Fibroblast of lung (primary cell): ENCODE measurements around the gene FAM43A.

ENCODE experiments used
- EZH2 ChIP-seq: IDR thresholded peaks from 2 replicates; pipeline ENCODE4 v1.5.1; 2012; ENCODE audit warnings: low read length, control low read depth, mild to moderate bottlenecking; ENCODE audit errors: missing control alignments
- TF ChIP-seq, protein P1 (sequence below), 2 donors: IDR thresholded peaks in 1 of 2; conservative IDR thresholded peaks in 1 of 2; 1 replicate in 1 of 2; 2 replicates in 1 of 2; pipeline ENCODE4 v1.5.1; 2011 to 2012; ENCODE audit warnings: low read length in 2 of 2, control low read depth in 1 of 2, inconsistent platforms in 1 of 2, low read depth in 1 of 2, mild to moderate bottlenecking in 1 of 2

DNA sequence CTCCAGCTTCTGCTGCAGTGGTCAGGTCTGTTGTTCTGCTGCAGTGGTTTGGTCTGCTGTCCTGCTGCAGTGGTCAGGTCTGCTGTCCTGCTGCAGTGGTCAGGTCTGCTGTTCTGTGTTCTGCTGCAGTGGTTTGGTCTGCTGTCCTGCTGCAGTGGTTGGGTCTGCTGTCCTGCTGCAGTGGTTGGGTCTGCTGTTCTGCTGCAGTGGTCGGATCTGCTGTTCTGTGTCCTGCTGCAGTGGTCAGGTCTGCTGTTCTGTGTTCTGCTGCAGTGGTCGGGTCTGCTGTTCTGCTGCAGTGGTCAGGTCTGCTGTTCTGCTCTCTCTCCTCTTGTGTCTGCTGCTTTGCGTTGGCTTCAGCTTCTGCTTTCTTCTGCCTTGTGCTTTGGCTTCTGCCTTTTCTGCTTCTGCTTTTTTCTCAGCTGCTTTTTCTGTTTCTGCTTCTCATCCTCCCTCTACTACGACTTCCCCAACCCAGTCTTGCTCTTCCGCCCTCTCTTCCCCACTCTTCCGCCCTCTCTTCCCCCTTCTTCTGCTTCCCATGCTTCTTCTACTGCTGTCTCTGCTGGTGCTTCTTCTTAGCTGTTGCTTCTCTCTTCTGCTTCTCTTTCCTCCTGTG is 50.7 kb downstream of the FAM43A start:
- TF ChIP-seq, protein P1, sequence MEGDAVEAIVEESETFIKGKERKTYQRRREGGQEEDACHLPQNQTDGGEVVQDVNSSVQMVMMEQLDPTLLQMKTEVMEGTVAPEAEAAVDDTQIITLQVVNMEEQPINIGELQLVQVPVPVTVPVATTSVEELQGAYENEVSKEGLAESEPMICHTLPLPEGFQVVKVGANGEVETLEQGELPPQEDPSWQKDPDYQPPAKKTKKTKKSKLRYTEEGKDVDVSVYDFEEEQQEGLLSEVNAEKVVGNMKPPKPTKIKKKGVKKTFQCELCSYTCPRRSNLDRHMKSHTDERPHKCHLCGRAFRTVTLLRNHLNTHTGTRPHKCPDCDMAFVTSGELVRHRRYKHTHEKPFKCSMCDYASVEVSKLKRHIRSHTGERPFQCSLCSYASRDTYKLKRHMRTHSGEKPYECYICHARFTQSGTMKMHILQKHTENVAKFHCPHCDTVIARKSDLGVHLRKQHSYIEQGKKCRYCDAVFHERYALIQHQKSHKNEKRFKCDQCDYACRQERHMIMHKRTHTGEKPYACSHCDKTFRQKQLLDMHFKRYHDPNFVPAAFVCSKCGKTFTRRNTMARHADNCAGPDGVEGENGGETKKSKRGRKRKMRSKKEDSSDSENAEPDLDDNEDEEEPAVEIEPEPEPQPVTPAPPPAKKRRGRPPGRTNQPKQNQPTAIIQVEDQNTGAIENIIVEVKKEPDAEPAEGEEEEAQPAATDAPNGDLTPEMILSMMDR (conservative IDR thresholded peaks at IDR 0.05 in 1 of 2, IDR thresholded peaks at IDR 0.05 in 1 of 2; ENCODE audit: low read depth in 1 of 2, low read length in 2 of 2): no peak
- no peak for TF ChIP-seq EZH2
